ENCODE data around the gene KDM3A. TPM values are rescaled to one million over a fixed set of nuclear protein-coding genes. Genes with fewer than 3 reads are reported as not detected.

KDM3A gene
- total and polyA plus RNA-seq, 2 experiments from 2014 or later = 8.9 to 21.8 TPM

GRCh38 chr2:86533589-86533988 is 92.4 kb downstream of the KDM3A start:
- DNase-seq (ENCODE audit: low spot score) = no peak

More at GRCh38 chr2:86533589-86533988, 92.4 kb downstream of the KDM3A start:
- Histone ChIP-seq H4K20me1 (replicated peaks; ENCODE audit: insufficient read depth) (no peaks in the 10 kb centered on the region), H3F3A (replicated peaks; ENCODE audit: low read depth) (no peaks in the 10 kb centered on the region), H3K4me2 (no peak overlapping the region), H3K9me2 (ENCODE audit: insufficient read depth) (peaks cover 3% of the 10 kb centered on the region; the same call in 1 of the 2 replicates), H2AFZ (no peak overlapping the region), H3K36me3 (ENCODE audit: insufficient read depth) (no peaks in the 10 kb centered on the region), H3K4me1 (ENCODE audit: insufficient read depth) (no peaks in the 10 kb centered on the region), H3K27me3 (ENCODE audit: insufficient read depth) (no peaks in the 10 kb centered on the region), H3K27ac (ENCODE audit: low read depth) (no peak overlapping the region), H3K79me2 (replicated peaks; ENCODE audit: insufficient read depth) (no peaks in the 10 kb centered on the region), H3K4me3 (no peak overlapping the region)
- Mint-ChIP-seq H3K27ac (no peak overlapping the region), H3K4me1 (no peaks in the 10 kb centered on the region), H3K27me3 (ENCODE audit: insufficient read depth, low read depth, poor library complexity) (no peaks in the 10 kb centered on the region), H3K9me3 (peaks cover 33% of the 10 kb centered on the region), H3K4me3 (no peak overlapping the region), H3K36me3 (ENCODE audit: low read depth) (peaks cover 31% of the 10 kb centered on the region)
- TF ChIP-seq ETS1 (IDR thresholded peaks at IDR 0.05) = no peak
- no peak for TF ChIP-seq REST (IDR thresholded peaks at IDR 0.05; ENCODE audit: unreplicated experiment)
- no peak for TF ChIP-seq ZNF331 (CRISPR knock-in tag; IDR thresholded peaks at IDR 0.05; ENCODE audit: low read depth)
- TF ChIP-seq, protein P1, sequence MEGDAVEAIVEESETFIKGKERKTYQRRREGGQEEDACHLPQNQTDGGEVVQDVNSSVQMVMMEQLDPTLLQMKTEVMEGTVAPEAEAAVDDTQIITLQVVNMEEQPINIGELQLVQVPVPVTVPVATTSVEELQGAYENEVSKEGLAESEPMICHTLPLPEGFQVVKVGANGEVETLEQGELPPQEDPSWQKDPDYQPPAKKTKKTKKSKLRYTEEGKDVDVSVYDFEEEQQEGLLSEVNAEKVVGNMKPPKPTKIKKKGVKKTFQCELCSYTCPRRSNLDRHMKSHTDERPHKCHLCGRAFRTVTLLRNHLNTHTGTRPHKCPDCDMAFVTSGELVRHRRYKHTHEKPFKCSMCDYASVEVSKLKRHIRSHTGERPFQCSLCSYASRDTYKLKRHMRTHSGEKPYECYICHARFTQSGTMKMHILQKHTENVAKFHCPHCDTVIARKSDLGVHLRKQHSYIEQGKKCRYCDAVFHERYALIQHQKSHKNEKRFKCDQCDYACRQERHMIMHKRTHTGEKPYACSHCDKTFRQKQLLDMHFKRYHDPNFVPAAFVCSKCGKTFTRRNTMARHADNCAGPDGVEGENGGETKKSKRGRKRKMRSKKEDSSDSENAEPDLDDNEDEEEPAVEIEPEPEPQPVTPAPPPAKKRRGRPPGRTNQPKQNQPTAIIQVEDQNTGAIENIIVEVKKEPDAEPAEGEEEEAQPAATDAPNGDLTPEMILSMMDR (conservative IDR thresholded peaks at IDR 0.05; ENCODE audit: low read depth in 2 of 2) = no peak
- TF ChIP-seq EZH2phosphoT487 (IDR thresholded peaks at IDR 0.05; ENCODE audit: unreplicated experiment) = no peak
- TF ChIP-seq, protein P2, sequence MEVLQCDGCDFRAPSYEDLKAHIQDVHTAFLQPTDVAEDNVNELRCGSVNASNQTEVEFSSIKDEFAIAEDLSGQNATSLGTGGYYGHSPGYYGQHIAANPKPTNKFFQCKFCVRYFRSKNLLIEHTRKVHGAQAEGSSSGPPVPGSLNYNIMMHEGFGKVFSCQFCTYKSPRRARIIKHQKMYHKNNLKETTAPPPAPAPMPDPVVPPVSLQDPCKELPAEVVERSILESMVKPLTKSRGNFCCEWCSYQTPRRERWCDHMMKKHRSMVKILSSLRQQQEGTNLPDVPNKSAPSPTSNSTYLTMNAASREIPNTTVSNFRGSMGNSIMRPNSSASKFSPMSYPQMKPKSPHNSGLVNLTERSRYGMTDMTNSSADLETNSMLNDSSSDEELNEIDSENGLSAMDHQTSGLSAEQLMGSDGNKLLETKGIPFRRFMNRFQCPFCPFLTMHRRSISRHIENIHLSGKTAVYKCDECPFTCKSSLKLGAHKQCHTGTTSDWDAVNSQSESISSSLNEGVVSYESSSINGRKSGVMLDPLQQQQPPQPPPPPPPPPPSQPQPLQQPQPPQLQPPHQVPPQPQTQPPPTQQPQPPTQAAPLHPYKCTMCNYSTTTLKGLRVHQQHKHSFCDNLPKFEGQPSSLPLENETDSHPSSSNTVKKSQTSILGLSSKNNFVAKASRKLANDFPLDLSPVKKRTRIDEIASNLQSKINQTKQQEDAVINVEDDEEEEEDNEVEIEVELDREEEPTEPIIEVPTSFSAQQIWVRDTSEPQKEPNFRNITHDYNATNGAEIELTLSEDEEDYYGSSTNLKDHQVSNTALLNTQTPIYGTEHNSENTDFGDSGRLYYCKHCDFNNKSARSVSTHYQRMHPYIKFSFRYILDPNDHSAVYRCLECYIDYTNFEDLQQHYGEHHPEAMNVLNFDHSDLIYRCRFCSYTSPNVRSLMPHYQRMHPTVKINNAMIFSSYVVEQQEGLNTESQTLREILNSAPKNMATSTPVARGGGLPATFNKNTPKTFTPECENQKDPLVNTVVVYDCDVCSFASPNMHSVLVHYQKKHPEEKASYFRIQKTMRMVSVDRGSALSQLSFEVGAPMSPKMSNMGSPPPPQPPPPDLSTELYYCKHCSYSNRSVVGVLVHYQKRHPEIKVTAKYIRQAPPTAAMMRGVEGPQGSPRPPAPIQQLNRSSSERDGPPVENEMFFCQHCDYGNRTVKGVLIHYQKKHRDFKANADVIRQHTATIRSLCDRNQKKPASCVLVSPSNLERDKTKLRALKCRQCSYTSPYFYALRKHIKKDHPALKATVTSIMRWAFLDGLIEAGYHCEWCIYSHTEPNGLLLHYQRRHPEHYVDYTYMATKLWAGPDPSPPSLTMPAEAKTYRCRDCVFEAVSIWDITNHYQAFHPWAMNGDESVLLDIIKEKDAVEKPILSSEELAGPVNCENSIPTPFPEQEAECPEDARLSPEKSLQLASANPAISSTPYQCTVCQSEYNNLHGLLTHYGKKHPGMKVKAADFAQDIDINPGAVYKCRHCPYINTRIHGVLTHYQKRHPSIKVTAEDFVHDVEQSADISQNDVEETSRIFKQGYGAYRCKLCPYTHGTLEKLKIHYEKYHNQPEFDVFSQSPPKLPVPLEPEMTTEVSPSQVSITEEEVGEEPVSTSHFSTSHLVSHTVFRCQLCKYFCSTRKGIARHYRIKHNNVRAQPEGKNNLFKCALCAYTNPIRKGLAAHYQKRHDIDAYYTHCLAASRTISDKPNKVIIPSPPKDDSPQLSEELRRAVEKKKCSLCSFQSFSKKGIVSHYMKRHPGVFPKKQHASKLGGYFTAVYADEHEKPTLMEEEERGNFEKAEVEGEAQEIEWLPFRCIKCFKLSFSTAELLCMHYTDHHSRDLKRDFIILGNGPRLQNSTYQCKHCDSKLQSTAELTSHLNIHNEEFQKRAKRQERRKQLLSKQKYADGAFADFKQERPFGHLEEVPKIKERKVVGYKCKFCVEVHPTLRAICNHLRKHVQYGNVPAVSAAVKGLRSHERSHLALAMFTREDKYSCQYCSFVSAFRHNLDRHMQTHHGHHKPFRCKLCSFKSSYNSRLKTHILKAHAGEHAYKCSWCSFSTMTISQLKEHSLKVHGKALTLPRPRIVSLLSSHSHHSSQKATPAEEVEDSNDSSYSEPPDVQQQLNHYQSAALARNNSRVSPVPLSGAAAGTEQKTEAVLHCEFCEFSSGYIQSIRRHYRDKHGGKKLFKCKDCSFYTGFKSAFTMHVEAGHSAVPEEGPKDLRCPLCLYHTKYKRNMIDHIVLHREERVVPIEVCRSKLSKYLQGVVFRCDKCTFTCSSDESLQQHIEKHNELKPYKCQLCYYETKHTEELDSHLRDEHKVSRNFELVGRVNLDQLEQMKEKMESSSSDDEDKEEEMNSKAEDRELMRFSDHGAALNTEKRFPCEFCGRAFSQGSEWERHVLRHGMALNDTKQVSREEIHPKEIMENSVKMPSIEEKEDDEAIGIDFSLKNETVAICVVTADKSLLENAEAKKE (CRISPR knock-in tag; IDR thresholded peaks at IDR 0.05) = no peak
- no peak for TF ChIP-seq STAT1 (IDR thresholded peaks at IDR 0.05; ENCODE audit: unreplicated experiment)
- TF ChIP-seq POLR2AphosphoS5 (IDR thresholded peaks at IDR 0.05; ENCODE audit: low read depth) = no peak
- no peak for TF ChIP-seq EZH2 (IDR thresholded peaks at IDR 0.05; ENCODE audit: low read depth, unreplicated experiment)
- no peak for TF ChIP-seq JUNB (IDR thresholded peaks at IDR 0.05; ENCODE audit: unreplicated experiment)
- TF ChIP-seq ZNF114 (CRISPR knock-in tag; IDR thresholded peaks at IDR 0.05) = no peak
- TF ChIP-seq CREB1 (CRISPR knock-in tag; IDR thresholded peaks at IDR 0.05; ENCODE audit: low read depth) = no peak
- no peak for TF ChIP-seq NANOG (IDR thresholded peaks at IDR 0.05; ENCODE audit: borderline replicate concordance)
- no peak for ATAC-seq
